B cell (primary cell): ENCODE data around the gene LRRC45. TPM values are rescaled to one million over a fixed set of nuclear protein-coding genes. Genes with fewer than 3 reads are reported as not detected.

ENCODE experiments used
- ATAC-seq: fragments of 200-7000 bp; cut with Tn5 transposase; one replicate; pipeline ENCODE4 v1.10.0; 2021; ENCODE audit warnings: low read depth, mild to moderate bottlenecking, moderate number of reproducible peaks, moderate library complexity
- CTCF ChIA-PET: fragments of 350-600 bp; sonication (Branson Sonifier 250); formaldehyde crosslinking; loops from one replicate; lab custom pipeline; 2021; ENCODE audit warnings: antibody characterized with exemption, inconsistent platforms; lab: Charles Lee
- POLR2A ChIA-PET: fragments of 350-600 bp; sonication (Branson Sonifier 250); formaldehyde crosslinking; loops from one replicate; lab custom pipeline; 2021; ENCODE audit warnings: antibody characterized with exemption; lab: Charles Lee
- DNase-seq: peaks from one replicate; pipeline ENCODE4 v3.0.0; 2013
- H2AFZ ChIP-seq: 2 replicates; pipeline ENCODE4 v1.6.1; 2012; ENCODE audit warnings: mild to moderate bottlenecking, low read depth, low read length; ENCODE audit not compliant: insufficient read depth, poor library complexity, severe bottlenecking
- H3K27ac ChIP-seq, 2 donors: 1 replicate in 1 of 2; 2 replicates in 1 of 2; pipeline ENCODE4 v1.5.1; 2012 to 2013; ENCODE audit warnings: low read length in 2 of 2, mild to moderate bottlenecking in 2 of 2, moderate library complexity in 1 of 2
- H3K27me3 ChIP-seq, 4 experiments: fragments of 200-600 bp in 1 of 4; sonication (generic) in 1 of 4; replicated peaks in 1 of 4; 1 replicate in 2 of 4; 2 replicates in 2 of 4; pipeline versions ENCODE4 v1.6.1 to v1.7.0; 2013 to 2016; ENCODE audit warnings: low read length in 3 of 4, mild to moderate bottlenecking in 2 of 4, mixed read lengths in 1 of 4, moderate library complexity in 1 of 4; ENCODE audit not compliant: insufficient read depth in 4 of 4, control insufficient read depth in 3 of 4; ENCODE audit errors: control extremely low read depth in 1 of 4
- H3K36me3 ChIP-seq, 2 experiments: replicated peaks in 1 of 2; 1 replicate in 1 of 2; 2 replicates in 1 of 2; pipeline versions ENCODE4 v1.6.1 to v1.7.1; 2013; ENCODE audit warnings: low read length in 1 of 2; ENCODE audit not compliant: insufficient read depth in 2 of 2, control insufficient read depth in 1 of 2; ENCODE audit errors: control extremely low read depth in 1 of 2, extremely low read depth in 1 of 2
- H3K4me1 ChIP-seq, 2 donors: fragments of 200-600 bp in 1 of 2; sonication (generic) in 1 of 2; 1 replicate in 1 of 2; 2 replicates in 1 of 2; pipeline versions ENCODE4 v1.5.1 to v1.6.1; 2013 to 2017; ENCODE audit warnings: low read length in 2 of 2; ENCODE audit not compliant: control insufficient read depth in 2 of 2, insufficient read depth in 2 of 2
- H3K4me2 ChIP-seq: replicated peaks from 2 replicates; pipeline ENCODE3; 2012; ENCODE audit warnings: mild to moderate bottlenecking, low read depth, low read length; ENCODE audit not compliant: poor library complexity, severe bottlenecking
- H3K4me3 ChIP-seq, 5 experiments: fragments of 200-600 bp in 1 of 5; sonication (generic) in 1 of 5; 1 replicate in 3 of 5; 2 replicates in 2 of 5; pipeline versions ENCODE4 v1.5.1 to v1.7.0; 2011 to 2016; ENCODE audit warnings: low read length in 4 of 5, mild to moderate bottlenecking in 4 of 5, low read depth in 2 of 5, control low read depth in 1 of 5, moderate library complexity in 1 of 5; ENCODE audit not compliant: insufficient read depth in 1 of 5; ENCODE audit errors: control extremely low read depth in 1 of 5, extremely low read depth in 1 of 5
- H3K79me2 ChIP-seq: fragments of 200-600 bp; sonication (generic); one replicate; pipeline ENCODE4 v1.6.0; 2016; ENCODE audit warnings: low read length; ENCODE audit not compliant: control insufficient read depth, insufficient read depth
- H3K9ac ChIP-seq: fragments of 200-600 bp; sonication (generic); 2 replicates; pipeline ENCODE4 v1.6.1; 2017; ENCODE audit warnings: mild to moderate bottlenecking, low read length, moderate library complexity
- H3K9me3 ChIP-seq, 3 donors: one replicate each; pipeline versions ENCODE4 v1.6.1 to v1.7.1; 2013; ENCODE audit warnings: low read length in 2 of 3; ENCODE audit not compliant: control insufficient read depth in 2 of 3, insufficient read depth in 1 of 3; ENCODE audit errors: control extremely low read depth in 1 of 3
- H4K20me1 ChIP-seq: 2 replicates; pipeline ENCODE4 v1.6.0; 2012; ENCODE audit warnings: mild to moderate bottlenecking, low read length; ENCODE audit not compliant: insufficient read depth, control insufficient read depth, poor library complexity, severe bottlenecking
- H3K27ac Mint-ChIP-seq: one replicate; pipeline ENCODE4 v1.8.0; 2021; ENCODE audit warnings: mixed read lengths
- H3K27me3 Mint-ChIP-seq: one replicate; pipeline ENCODE4 v1.8.0; 2021; ENCODE audit warnings: mixed read lengths
- H3K4me1 Mint-ChIP-seq: one replicate; pipeline ENCODE4 v1.8.0; 2021; ENCODE audit warnings: mixed read lengths
- H3K4me3 Mint-ChIP-seq: one replicate; pipeline ENCODE4 v1.8.0; 2021; ENCODE audit warnings: mixed read lengths
- H3K9me3 Mint-ChIP-seq: one replicate; pipeline ENCODE4 v1.8.0; 2022; ENCODE audit warnings: mixed read lengths; ENCODE audit not compliant: insufficient read depth
- CTCF ChIP-seq: fragments of 200-600 bp; IDR thresholded peaks from one replicate; pipeline ENCODE4 v1.8.0; 2022; ENCODE audit warnings: antibody characterized with exemption, mild to moderate bottlenecking
- EZH2 ChIP-seq: IDR thresholded peaks from 2 replicates; pipeline ENCODE4 v1.6.1; 2012; ENCODE audit warnings: borderline replicate concordance, low read depth, mild to moderate bottlenecking, moderate library complexity, low read length; ENCODE audit not compliant: insufficient read depth, poor library complexity, severe bottlenecking
- WGBS: methylation state at CpG from one replicate; pipeline ENCODE4 v1.1.5; 2013; ENCODE audit warnings: missing lambda C conversion rate; ENCODE audit not compliant: insufficient coverage; 5-methylcytosine and 5-hydroxymethylcytosine counted together
- intact Hi-C: fragments of 100-400 bp; cut with micrococcal nuclease; formaldehyde crosslinking; loops from one replicate; pipeline ENCODE4 v1.10.0; 2022
- polyA plus RNA-seq: library from polyadenylated mRNA; depleted of rRNA; stranded (reverse); fragments of >200 nt; gene quantifications from 2 replicates; pipeline ENCODE4 v1.2.3, GENCODE V29; 2012
- total RNA-seq, 2 donors: library from RNA; stranded (reverse); fragments of 120-200 nt in 1 of 2; gene quantifications; 1 replicate in 1 of 2; 2 replicates in 1 of 2; pipeline versions ENCODE4 v1.2.3 to v1.2.4, GENCODE V29; 2013 to 2022

LRRC45 gene
- total and polyA plus RNA-seq, 2 donors (not counting 1 experiment from before 2014, with no cell fraction given): 19.4 to 19.6 TPM

- Histone ChIP-seq H3K4me3 (no peak overlapping the region), H3K79me2 (no peaks in the 10 kb centered on the region), H3K36me3 (peaks cover 0 to 12% of the 10 kb centered on the region in 2 experiments), H3K27ac (no peak overlapping the region), H2AFZ (no peak overlapping the region), H3K9ac (no peak overlapping the region), H3K4me1 (no peaks in the 10 kb centered on the region), H3K27me3 (no peaks in the 10 kb centered on the region), H3K4me2 (no peak overlapping the region), H3K9me3 (no peaks in the 10 kb centered on the region), H4K20me1 (no peaks in the 10 kb centered on the region)
- no peak for TF ChIP-seq CTCF
- no peak for TF ChIP-seq EZH2
- ATAC-seq (no peak), DNase-seq (no peak)
- H3K4me1 Mint-ChIP-seq: no peaks in the 10 kb centered on the region
- H3K27ac Mint-ChIP-seq: no peak overlapping the region
- WGBS: 76% methylated on average over 24 of the region's 25 CpGs
- intact Hi-C loops: no loop called here
- H3K27me3 Mint-ChIP-seq: no peaks in the 10 kb centered on the region
- ChIA-PET CTCF (interaction anchor here (0.6 kb wide), 1 partner anchor 140 kb away, joined by 3 read pairs; no protein-coding TSS in a partner anchor), POLR2A (no interaction called here)
- no peak overlapping the region for H3K4me3 Mint-ChIP-seq
- no peaks in the 10 kb centered on the region for H3K9me3 Mint-ChIP-seq
Observed at GRCh38 chr17:82076018-82076784, 53.1 kb downstream of the LRRC45 start.
